Activated CD4-positive, alpha-beta T cell treated with anti-CD3 and anti-CD28 coated beads, Interleukin-2, amount 50 U/mL, for 16 hours (primary cell): Measurements from ENCODE around the gene WNT3A.
A peak's percentile ranks its signal among the peaks of the same experiment; 100 is the strongest.

Experiments used
- DNase-seq: peaks from one replicate; pipeline ENCODE4 v3.0.0-alpha.2; 2020

The WNT3A gene

GRCh38 chr1:228033376-228033775 lies 26.6 kb downstream of the WNT3A start:
- DNase-seq: no peak

GRCh38 chr1:228034954-228035837 lies 28.4 kb downstream of the WNT3A start:
- DNase-seq: no peak

GRCh38 chr1:228035844-228036243 lies 29.0 kb downstream of the WNT3A start:
- no peak for DNase-seq

GRCh38 chr1:228036701-228037231 lies 30.0 kb downstream of the WNT3A start:
- DNase-seq: no peak

GRCh38 chr1:228037401-228038386 lies 30.9 kb downstream of the WNT3A start:
- DNase-seq: peak; percentile 43

- no peak for DNase-seq
Observed at GRCh38 chr1:228038387-228039005, 31.7 kb downstream of the WNT3A start.

GRCh38 chr1:228039006-228039903 lies 32.5 kb downstream of the WNT3A start:
- DNase-seq: no peak

GRCh38 chr1:228039986-228040385 lies 33.2 kb downstream of the WNT3A start:
- no peak for DNase-seq

- DNase-seq: no peak
Observed at GRCh38 chr1:228041316-228041715, 34.5 kb downstream of the WNT3A start.

GRCh38 chr1:228042508-228042907 lies 35.7 kb downstream of the WNT3A start:
- DNase-seq: no peak

- DNase-seq: no peak
Observed at GRCh38 chr1:228043281-228043848, 36.6 kb downstream of the WNT3A start.

GRCh38 chr1:228044961-228045360 lies 38.2 kb downstream of the WNT3A start:
- no peak for DNase-seq

GRCh38 chr1:228045405-228045804 lies 38.6 kb downstream of the WNT3A start:
- no peak for DNase-seq

GRCh38 chr1:228045871-228046270 lies 39.1 kb downstream of the WNT3A start:
- DNase-seq: no peak

- no peak for DNase-seq
Observed at GRCh38 chr1:228046421-228047182, 39.8 kb downstream of the WNT3A start.

- no peak for DNase-seq
Observed at GRCh38 chr1:228047183-228047466, 40.3 kb downstream of the WNT3A start.

- no peak for DNase-seq
Observed at GRCh38 chr1:228048120-228048519, 41.3 kb downstream of the WNT3A start.

GRCh38 chr1:228048659-228049298 lies 42.0 kb downstream of the WNT3A start:
- no peak for DNase-seq

GRCh38 chr1:228050571-228051231 lies 43.9 kb downstream of the WNT3A start:
- no peak for DNase-seq
